ENCODE results near the gene KRTAP4-2.
"Not testable (repeated sequence)": the region's sequence is repeated elsewhere in the genome, so short reads cannot be mapped to it uniquely, and the experiment has no call there.

KRTAP4-2 gene

DNA sequence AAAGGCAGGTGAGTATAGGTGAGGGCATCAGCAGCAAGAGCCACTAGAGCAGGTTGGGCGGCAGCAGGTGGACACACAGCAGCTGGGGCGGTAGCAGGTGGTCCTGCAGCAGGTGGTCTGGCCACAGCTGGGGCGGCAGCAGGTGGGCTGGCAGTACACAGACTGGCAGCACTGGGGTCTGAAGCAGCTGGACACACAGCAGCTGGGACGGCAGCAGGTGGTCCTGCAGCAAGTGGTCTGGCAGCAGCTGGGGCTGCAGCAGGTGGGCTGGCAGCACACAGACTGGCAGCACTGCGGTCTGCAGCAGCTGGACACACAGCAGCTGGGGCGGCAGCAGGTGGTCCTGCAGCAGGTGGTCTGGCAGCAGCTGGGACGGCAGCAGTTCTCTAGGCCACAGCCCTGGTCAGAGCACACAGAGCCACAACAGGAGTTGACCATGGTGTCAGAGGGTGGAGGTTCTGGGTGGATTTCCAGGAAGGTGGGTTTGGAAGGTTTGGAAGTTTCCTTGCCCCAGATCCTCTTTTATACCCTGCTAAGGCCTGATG, at the start of gene KRTAP4-2:
KRTAP4-2 (minus strand) TSS at position 495 of the 545 bp plus-strand sequence; CDS start at position 438, 57 bp downstream.
- DNase-seq: no peak

DNA sequence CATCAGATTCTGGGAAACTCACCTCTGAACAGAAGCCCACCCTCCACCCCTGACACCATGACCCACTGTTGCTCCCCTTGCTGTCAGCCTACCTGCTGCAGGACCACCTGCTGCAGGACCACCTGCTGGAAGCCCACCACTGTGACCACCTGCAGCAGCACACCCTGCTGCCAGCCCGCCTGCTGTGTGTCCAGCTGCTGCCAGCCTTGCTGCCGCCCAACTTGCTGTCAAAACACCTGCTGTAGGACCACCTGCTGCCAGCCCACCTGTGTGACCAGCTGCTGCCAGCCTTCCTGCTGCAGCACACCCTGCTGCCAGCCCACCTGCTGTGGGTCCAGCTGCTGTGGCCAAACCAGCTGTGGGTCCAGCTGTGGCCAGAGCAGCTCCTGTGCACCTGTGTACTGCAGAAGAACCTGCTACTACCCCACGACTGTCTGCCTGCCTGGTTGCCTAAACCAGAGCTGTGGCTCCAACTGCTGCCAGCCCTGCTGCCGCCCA, 48.6 kb upstream of the KRTAP4-2 start, which contains the start of gene KRTAP9-2:
KRTAP9-2 (plus strand) TSS at position 51 of the 498 bp plus-strand sequence; CDS start at position 58, 7 bp downstream.
- DNase-seq: not testable (repeated sequence)

DNA sequence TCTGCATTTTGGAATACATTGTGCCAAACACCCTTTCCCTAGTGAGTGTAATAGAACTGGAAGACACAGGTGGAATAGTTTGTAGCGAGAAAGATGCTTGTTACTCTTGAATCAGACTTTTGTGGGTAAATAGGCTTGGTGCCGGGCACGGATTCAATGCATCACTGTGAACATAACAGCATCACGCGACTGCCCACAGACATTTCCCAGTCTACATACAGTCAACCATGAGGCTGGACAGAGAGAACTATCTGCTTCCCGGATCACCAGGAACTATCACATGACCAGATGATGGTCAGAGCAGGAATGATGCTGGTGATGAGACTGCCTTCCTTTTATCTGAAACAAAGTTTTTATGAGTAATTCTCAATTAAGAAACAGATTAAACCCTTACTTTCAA, 48.0 kb upstream of the KRTAP4-2 start:
- no peak for DNase-seq

DNA sequence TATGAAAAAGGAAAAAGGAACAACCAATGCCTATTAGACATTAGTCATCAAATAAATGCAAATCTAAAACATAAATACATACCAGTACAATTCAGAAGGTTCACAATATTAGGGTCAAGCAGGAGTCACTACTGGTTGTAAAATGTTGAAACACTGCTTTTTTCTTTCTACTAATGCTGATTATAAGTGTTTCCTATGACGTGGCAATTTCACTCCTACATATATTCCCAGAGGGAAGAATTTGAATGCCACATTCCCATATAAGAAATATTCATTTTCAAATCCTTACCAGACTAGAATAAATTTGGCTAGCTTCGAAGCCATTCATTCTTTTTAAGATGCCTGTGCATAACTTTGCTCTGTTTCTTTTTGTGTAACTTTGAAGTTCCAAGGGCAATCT, 45.8 kb upstream of the KRTAP4-2 start:
- DNase-seq: no peak

DNA sequence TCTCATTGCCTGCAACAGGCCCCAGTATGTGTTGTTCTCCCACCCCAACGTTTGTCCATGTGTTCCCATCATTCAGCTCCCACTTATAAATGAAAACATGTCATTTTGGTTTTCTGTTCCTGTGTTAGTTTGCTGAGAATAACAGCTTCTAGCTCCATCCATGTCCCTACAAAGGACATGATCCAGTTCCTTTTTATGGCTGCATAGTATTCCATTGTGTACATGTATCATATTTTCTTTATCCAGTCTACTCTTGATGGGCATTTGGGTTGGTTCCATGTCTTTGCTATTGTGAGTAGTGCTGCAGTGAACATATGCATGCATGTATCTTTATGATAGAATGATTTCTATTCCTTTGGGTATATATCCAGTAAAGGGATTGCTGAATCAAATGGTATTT, 37.7 kb upstream of the KRTAP4-2 start:
- DNase-seq: no peak

DNA sequence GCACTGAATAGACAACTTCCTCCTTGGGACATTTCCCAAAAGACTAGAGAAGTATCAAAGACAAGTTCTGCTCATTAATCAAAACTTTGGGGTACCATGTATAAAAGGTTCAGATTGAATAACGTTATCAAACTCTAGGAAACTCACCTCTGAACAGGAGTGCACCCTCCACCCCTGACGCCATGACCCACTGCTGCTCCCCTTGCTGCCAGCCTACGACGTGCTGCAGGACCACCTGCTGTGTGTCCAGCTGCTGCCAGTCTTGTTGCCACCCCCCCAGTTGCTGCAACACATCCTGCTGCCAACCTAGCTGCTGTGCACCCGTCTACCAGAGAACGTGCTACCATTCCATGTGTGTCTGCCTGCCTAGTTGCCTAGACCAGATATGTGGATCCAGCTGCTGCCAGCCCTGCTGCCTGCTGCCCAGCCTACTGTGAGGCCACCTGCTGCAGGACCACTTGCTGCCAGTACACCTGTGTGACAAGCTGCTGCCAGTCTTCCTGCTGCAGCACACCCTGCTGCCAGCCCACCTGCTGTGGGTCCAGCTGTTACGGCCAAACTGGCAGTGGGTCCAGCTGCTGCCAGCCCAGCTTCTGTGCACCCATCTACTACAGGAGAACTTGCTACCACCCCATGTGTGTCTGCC, 34.6 kb upstream of the KRTAP4-2 start:
- DNase-seq: no peak

DNA sequence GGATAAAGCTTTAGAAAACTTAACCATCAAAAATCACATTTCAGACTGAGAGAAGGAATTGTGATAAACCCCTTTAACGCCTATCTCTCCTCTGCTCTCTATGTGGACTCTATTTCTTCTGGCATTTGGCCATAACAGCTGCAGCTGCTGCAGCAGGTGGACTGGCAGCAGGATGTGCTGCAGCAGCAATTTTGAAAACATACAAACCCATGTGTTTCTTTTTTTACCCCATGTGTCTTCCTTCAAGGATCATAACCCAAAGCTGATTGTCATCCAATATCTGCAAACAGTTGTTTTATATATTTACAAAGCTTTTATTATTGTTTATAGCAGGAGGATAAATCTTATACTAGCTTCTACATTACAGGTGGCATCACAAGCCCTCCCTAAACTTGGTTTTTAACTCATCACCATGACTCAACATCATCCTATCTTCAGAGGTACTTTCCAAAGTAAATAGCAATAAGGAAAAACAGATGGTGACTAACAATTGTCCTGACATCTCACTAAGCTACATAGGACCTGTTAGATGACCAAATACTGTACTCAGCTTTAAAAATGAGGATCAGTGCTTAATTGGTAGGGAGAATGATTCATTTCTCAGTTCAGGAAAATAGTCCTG, 33.9 kb upstream of the KRTAP4-2 start:
- DNase-seq: no peak

DNA sequence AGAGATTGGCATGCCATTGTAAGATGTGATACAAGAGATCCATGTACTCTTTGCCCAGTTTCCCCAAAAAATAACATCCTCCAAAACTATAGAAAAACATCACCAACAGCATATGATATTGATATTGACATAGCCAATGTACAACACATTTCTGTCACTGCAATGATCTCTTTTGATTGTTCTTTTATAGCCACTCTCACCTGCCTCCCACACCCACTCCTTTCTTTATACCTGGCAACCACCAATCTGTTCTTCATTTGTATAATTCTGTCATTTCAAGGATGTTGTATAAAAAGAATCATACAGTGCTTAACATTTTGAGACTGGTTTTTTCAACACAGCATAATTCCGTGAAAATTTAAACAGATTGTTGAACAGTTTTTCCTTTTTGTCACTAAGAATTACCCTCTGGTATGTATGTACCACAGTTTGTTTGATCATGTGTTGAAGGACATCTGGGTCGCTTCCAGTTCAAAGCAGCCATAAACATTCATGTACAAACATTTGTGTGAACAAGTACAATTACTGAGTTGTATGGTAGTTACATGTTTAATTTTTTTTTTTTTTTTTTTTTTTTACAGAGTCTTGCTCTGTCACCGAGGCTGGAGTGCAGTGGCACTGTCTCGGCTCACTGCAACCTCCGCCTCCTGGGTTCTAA, 21.5 kb upstream of the KRTAP4-2 start:
- DNase-seq: no peak

DNA sequence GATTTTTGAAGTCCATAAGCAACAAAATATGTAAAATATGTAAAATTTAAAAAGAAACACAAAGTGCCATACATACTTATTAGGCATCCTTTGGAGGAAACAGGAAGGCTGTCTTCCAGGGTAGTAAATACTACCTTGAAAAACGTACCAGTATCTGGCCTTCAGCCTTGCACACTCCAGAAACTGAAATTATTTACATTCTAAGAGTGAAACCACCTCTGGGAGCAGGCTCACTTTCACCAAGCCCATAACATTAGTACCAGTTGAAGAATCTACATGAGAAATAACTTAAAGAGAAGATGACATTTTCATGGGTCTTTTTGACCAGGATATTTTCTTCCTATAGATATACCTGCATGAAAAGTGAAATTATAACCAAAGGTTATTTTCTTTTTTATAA, 18.0 kb upstream of the KRTAP4-2 start:
- DNase-seq: no peak

DNA sequence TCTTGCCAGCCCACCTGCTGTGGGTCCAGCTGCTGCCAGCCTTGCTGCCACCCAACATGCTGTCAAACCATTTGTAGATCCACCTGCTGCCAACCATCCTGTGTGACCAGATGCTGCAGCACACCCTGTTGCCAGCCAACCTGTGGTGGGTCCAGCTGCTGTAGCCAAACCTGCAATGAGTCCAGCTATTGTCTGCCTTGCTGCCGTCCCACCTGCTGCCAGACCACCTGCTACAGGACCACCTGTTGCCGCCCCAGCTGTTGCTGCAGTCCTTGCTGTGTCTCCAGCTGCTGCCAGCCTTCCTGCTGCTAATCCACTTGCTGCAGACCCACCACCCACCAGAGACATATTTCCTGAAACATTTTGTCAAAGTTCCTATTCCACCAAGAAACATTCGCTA, 12.3 kb upstream of the KRTAP4-2 start:
- no peak for DNase-seq

DNA sequence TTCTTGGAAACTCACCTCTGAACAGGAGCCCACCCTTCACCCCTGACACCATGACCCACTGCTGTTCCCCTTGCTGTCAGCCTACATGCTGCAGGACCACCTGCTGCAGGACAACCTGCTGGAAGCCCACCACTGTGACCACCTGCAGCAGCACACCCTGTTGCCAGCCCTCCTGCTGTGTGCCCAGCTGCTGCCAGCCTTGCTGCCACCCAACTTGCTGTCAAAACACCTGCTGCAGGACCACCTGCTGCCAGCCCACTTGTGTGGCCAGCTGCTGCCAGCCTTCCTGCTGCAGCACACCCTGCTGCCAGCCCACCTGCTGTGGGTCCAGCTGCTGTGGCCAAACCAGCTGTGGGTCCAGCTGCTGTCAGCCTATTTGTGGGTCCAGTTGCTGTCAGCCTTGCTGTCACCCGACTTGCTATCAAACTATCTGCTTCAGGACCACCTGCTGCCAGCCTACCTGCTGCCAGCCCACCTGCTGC, 11.9 kb upstream of the KRTAP4-2 start, which contains the start of gene KRTAP9-1:
KRTAP9-1 (plus strand) TSS at position 51 of the 482 bp plus-strand sequence; CDS start at position 51, 0 bp downstream.
- DNase-seq: not testable (repeated sequence)

DNA sequence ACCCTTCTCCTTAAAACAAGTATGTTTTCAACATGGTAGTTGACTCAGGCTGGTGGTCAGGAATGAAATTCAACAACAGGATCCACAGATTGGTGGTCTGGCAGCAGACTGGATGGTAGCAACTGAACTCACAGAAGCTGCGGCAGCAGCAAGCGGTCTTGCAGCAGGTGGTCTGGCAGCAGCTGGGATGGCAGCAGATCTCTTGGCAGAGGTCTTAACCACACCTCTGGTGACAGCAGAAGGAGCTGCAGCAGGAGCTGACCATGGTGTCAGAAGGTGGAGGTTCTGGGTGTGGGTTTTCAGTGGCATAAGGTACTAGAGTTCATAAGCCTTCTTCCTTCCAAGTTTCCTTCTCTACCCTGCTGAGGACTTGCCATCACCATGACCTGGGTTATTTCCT, 8.9 kb upstream of the KRTAP4-2 start:
- no peak for DNase-seq

DNA sequence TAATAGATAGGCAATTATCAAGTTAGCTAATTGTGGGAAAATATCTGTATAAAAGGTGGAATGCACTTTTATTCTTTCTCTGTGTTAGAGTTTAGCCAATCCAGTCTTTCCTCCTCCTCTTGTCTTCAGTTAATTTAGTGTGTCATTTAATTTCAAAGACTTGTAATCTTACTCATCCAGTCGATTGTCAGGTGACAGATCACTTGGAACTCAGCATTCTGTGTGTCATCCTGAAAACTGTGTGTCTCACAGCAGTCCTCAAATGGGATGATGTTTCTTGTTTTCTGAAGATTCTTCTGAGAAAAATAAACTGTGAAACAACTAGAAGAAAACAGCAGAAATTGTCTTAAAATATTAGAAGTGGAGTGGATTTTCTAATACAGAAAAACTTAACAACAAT, 7.0 kb upstream of the KRTAP4-2 start:
- no peak for DNase-seq

DNA sequence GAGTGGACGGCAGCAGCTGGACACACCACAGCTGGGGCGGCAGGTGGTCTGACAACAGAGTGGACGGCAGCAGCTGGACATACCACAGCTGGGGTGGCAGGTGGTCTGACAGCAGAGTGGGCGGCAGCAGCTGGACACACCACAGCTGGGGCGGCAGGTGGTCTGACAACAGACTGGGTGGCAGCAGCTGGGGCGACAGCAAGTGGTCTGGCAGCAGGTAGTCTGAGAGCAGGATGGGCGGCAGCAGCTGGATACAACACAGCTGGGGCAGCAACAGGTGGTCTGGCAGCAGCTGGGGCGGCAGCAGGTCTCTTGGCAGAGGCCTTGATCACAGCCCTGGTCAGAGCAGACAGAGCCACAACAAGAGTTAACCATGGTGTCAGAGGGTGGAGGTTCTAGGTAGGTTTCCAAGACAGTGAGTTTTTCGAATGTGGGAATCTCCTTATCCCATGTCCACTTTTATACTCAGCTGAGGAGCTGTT, 6.5 kb upstream of the KRTAP4-2 start, which contains the start of gene KRTAP4-1:
KRTAP4-1 (minus strand) TSS at position 432 of the 482 bp plus-strand sequence; CDS start at position 375, 57 bp downstream.
- no peak for DNase-seq

DNA sequence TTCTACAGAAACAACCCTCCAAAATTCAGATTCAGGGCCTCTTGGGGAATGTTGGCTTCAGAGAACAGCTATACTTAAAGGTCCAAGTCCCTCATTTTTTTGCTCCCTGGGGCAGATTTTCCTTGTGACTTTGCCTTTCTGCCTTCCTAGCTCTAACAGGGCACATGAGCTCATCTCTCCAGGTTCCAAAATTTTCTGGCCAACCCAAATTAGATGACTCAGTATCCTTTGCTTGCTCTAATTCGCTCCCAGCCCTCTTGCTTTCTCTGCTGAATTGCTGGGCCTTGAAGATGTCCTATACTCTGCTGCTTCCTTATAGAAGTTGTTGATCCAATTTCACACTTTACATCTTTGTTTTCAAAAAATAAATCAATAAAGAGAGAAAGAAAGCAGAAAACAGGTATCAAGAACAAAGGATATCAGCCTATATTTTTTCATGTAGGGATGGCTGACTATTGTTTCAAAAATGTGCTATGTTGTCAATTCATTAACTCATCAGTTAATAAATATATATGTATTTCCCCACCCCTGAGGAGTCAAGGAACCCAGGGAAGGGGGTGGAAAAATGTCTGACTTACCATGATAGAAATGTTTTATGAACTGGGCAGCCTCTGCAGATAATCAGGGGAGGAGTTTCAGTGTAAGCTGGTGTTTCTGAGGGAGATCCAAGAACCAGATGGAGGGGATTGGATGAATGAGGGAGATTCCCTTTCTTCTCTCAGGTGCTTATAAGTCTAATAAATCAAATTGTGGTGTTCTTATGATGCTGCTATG, 1.0 kb upstream of the KRTAP4-2 start:
- no peak for DNase-seq

DNA sequence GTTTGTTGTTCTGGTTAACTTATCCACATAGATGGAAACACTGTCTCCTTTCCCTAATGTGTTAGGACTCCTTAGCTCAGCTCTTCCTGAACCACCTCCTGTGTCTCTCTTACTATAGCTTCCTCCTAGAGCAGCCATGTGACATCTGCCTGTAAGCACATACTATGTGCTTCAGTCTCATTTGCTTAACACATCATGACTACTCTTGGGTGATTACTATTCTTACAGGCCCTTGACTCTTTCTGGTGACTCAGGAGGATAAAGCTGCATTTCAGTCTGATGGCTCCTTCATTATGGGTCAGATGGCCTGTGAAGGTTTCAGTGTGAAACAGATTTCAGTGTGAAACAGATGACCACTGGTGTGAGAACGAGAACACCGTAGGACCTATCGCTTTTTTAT, 320 bp upstream of the KRTAP4-2 start:
- DNase-seq: no peak

DNA sequence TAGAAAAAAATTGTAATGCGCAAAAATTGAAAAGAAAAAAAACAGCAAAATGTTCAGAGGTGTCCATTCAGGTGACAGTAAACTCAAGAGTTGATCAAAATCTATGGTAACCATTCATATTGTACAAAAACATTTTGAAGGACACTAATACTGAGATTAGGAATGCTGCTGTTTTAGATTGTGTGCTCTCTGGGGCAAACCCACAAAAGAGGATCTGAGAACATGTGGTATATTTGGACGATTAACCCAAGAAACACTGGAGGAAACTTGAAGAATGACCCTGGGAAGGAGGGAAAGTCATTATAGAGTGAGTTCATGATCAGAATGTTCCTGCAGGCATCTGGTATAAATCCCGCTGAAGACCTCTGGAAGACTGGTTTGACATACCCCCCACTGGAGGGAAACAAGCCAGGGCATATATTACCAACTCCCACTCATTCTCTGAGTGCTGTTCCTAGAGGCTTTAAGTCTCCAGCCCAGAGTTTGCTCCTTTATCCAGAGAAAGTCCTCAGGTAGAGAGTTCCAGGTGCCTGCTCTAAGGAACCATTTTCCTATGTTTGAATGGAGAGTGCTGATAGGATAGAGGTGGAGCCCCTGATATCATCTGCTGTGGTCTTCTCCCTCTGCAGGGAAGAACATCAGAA, 1.2 kb downstream of the KRTAP4-2 start:
- no peak for DNase-seq

DNA sequence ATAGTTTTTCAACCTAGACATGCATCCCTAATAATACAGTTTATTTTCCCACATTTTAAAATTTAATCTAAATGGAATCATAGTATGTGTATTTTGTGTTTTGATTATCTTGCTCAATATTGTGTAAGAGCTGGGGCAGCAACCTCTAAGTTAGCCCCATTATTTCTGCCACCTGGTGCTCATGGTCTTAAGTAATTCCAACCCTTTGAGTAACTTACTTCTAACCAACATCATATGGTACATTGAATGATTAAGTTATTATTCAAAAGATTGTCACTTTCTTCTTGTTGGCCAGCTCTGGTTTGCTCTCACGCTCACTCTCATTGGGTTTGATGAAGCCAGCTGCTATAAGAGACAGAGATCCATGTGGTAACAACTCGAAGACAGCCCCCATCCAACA, 6.1 kb downstream of the KRTAP4-2 start:
- DNase-seq: no peak

DNA sequence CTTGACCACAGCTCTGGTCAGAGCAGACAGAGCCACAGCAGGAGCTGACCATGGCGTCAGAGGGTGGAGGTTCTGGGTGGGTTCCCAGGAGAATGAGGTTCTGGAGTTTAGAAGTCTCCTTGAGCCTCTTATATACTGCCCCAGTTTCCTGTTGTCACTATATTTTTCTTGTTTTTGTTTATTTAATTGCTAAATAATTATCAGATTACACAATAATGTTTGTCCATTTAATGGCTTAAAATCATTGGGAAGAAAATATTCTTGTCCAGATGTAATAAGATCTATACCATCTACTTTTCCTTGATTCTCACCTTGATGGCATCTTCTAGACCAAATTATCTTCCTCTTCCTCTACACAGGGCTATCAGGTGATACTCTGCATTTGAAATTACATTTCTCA, 9.9 kb downstream of the KRTAP4-2 start, which contains the start of gene KRTAP4-3:
KRTAP4-3 (minus strand) TSS at position 101 of the 400 bp plus-strand sequence; CDS start at position 52, 49 bp downstream.
- no peak for DNase-seq

DNA sequence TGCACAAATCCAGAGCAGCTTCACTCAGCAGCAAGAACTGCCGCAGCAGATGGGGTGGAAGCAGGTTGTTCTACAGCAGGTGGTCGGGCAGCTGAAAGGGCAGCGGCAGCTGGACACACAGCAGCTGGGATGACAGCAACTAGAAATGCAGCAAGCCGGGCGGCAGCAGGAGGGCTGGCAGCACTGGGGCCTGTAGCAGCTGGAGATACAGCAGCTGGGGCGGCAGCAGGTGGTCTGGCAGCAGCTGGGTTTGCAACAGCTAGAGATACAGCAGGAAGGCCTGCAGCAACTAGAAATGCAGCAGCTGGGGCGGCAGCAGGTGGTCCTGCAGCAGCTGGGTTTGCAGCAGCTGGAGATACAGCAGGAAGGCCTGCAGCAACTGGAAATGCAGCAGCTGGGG, 10.5 kb downstream of the KRTAP4-2 start:
- no peak for DNase-seq

DNA sequence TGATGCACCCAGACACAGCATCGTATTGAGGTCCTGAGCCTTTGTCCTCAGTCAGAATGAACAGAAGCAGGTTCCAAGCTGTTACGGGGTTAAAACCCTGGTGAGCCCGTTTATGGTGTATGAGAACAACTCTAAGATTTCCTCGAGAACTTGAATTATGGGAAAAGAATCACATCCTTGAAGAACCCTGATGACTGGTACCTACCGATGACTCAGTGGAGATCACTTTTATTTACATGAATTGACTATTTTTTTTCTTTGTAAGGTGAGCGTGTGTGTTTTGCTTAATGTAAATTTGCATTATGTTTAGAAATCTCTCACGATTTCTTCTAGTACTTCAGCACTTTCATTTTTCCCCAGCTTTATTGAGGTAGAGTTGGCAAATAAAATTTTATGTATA, 14.2 kb downstream of the KRTAP4-2 start:
- no peak for DNase-seq

DNA sequence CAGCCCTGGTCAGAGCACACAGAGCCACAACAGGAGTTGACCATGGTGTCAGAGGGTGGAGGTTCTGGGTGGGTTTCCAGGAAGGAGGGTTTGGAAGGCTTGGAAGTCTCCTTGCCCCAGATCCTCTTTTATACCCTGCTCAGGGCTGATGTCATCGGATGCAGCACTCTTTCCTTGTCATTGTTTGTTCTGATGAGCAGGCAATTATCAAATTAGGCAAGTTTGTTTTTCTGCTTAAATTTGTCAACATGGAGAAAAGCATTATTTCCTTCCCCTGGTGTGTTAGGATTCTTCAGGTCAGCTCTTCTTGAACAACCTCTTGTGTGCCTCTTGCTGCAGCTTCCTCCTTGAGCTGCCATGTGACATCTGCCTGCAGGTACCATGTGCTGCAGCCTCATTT, 17.4 kb downstream of the KRTAP4-2 start, which contains the start of gene KRTAP4-4:
KRTAP4-4 (minus strand) TSS at position 101 of the 400 bp plus-strand sequence; CDS start at position 44, 57 bp downstream.
- no peak for DNase-seq
